HepG2 (cell line): Measurements from ENCODE around the gene SSMEM1.

Source experiments
- NR2F6 ChIP-seq, 2 experiments: IDR thresholded peaks; 2 replicates each; pipeline ENCODE4 v1.6.1; 2016; ENCODE audit warnings: antibody characterized with exemption in 1 of 2, mild to moderate bottlenecking in 1 of 2
- ZNF513 ChIP-seq: sonication (generic); formaldehyde crosslinking; conservative IDR thresholded peaks from 2 replicates; pipeline ENCODE4 v1.5.0; 2020; ENCODE audit warnings: missing genetic modification reagents
- ZNF674 ChIP-seq: sonication (generic); formaldehyde crosslinking; IDR thresholded peaks from 2 replicates; pipeline ENCODE4 v1.5.0; 2020; ENCODE audit warnings: low read depth, mild to moderate bottlenecking, missing genetic modification reagents

GRCh38 chr7:130216025-130216424 lies 8.4 kb downstream of the SSMEM1 start:
- no peak for TF ChIP-seq ZNF513 (CRISPR knock-in tag)
- no peak for TF ChIP-seq ZNF674 (CRISPR knock-in tag)
- no peak for TF ChIP-seq NR2F6 (IDR thresholded peaks at IDR 0.05)
- TF ChIP-seq NR2F6 (CRISPR knock-in tag; IDR thresholded peaks at IDR 0.05): no peak
